Mammary epithelial cell (primary cell): ENCODE data around the gene ATP1A4.

Experiments used
- CTCF ChIP-seq, 2 donors: IDR thresholded peaks in 1 of 2; conservative IDR thresholded peaks in 1 of 2; 2 replicates each; pipeline ENCODE4 v1.5.1; 2011 to 2012; ENCODE audit warnings: inconsistent platforms in 2 of 2, low read length in 2 of 2, mild to moderate bottlenecking in 2 of 2, control low read depth in 1 of 2, low read depth in 1 of 2; ENCODE audit not compliant: insufficient read depth in 1 of 2; ENCODE audit errors: extremely low read depth in 1 of 2
- EZH2 ChIP-seq: IDR thresholded peaks from 2 replicates; pipeline ENCODE4 v1.6.1; 2012; ENCODE audit warnings: low read length, inconsistent platforms, borderline replicate concordance

- TF ChIP-seq CTCF (conservative IDR thresholded peaks at IDR 0.05 in 1 of 2, IDR thresholded peaks at IDR 0.05 in 1 of 2; ENCODE audit: extremely low read depth in 1 of 2, insufficient read depth in 1 of 2, low read depth in 1 of 2, low read length in 2 of 2) (no peak), EZH2 (no peak)
Observed at GRCh38 chr1:160191756-160192155, 40.4 kb downstream of the ATP1A4 start.
